ELF-1 (cell line): ENCODE measurements around the gene DAPP1.
"Not testable (repeated sequence)": the region's sequence is repeated elsewhere in the genome, so short reads cannot be mapped to it uniquely, and the experiment has no call there.

ENCODE experiments used
- DNase-seq: peaks from one replicate; pipeline ENCODE4 v3.0.0-alpha.2; 2016; ENCODE audit warnings: low read depth, low spot score

DAPP1 gene, protein sequence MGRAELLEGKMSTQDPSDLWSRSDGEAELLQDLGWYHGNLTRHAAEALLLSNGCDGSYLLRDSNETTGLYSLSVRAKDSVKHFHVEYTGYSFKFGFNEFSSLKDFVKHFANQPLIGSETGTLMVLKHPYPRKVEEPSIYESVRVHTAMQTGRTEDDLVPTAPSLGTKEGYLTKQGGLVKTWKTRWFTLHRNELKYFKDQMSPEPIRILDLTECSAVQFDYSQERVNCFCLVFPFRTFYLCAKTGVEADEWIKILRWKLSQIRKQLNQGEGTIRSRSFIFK

GRCh38 chr4:99816545-99817308, at the start of gene DAPP1:
TSS of gene DAPP1 (plus strand) at chr4:99816827. CDS start at chr4:99816914, 87 bp downstream.
- peak; percentile 42 for DNase-seq

DNA sequence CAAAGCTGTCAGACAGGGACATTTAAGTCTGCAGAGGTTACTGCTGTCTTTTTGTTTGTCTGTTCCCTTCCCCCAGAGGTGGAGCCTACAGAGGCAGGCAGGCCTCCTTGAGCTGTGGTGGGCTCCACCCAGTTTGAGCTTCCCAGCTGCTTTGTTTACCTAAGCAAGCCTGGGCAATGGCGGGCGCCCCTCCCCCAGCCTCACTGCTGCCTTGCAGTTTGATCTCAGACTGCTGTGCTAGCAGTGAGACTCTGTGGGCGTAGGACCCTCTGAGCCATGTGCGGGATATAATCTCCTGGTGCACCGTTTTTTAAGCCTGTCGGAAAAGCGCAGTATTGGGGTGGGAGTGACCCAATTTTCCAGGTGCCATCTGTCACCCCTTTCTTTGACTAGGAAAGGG, 45.8 kb upstream of the DAPP1 start:
- not testable (repeated sequence) for DNase-seq

- DNase-seq, result no peak
Measured at GRCh38 chr4:99783940-99784339, 32.7 kb upstream of the DAPP1 start.

DNA sequence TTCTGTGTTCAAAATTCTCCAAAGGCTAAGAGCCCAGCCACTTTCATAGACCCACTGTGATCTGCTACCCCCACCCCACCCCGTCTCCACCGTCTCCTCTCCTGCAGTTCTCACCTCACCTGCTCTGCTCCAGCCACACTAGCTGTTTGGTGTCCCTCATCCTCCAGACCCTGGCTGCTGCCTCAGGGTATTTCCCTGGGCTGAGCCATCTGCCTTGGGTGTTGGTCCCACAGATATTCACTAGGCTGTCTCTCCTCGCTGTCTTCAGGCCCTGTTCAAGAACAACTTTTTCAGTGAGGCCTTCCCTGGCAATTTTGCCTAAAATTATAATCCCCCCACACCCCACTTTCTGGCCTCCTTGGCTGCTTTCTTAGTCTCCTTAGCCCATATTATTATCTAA, 31.8 kb upstream of the DAPP1 start:
- no peak for DNase-seq

DNA sequence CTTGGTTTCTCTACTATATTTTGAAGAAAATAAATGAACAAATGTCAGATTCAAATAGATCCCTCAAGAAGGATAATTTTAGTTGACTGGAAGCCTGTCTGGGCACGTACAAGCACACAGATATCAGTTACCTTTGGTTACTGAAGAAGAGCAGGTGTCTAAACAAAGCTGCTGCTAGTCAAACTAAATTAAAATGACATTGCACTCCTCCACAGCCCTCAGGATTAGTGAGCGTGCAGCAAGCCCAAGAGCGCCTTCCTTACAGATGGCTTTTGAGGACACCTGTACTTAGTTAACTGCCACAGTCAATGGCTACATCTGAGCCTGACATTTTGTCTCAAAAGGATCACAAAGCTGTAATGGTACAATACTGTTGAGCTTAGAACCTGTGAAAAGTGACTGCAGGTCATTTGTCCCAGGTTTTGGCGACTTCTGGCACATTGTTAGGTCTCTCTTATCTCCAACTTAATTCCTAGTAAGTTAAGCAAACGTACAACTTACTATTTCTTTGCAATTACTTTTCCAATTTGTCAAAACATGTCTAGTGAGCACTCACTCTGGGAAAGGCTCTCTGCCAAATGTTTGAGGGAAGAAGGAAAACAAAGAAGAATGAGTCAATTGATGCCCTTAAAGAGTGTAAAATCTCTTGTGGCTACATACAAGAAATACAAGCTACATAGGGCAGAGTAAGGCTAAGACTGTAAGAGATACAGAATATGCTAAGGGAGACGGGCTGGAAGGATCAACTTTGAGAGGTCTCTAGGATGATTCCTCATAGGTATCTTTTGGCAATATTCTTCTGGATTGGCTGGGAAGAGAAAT, 25.6 kb upstream of the DAPP1 start:
- no peak for DNase-seq

DNA sequence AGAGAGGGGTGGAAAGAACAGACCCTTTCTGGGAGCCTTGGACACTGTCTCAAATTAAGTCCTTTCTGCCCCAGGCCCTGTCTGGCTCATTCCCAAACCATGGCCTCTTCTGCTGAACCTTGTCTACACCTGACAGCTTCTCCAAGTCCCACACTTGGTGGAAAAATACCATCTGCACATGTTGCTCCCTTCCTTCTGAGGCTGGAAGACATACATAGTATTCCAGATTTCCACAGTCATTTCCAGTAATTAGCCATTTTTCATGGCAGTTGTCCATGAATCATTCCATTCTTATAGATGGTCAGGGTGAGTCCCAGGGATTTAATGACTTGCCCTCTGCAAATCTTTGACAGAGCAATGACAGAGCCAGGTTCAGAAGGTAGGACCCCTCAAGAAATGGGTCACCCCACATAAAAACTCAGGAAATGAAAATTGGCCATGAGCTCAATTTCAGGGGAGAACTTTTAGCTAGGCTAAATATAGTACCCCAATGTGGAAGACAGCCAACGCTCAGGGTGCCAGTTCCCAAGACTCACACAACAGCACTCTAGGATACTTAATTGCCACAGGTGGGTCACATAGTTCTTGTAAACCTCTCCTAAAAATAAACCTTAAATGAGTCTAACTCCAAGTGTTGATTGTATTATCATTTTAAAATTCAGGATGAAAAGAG, 16.2 kb upstream of the DAPP1 start:
- no peak for DNase-seq

- DNase-seq, result no peak
Measured at GRCh38 chr4:99801005-99801699, 15.5 kb upstream of the DAPP1 start.

DNA sequence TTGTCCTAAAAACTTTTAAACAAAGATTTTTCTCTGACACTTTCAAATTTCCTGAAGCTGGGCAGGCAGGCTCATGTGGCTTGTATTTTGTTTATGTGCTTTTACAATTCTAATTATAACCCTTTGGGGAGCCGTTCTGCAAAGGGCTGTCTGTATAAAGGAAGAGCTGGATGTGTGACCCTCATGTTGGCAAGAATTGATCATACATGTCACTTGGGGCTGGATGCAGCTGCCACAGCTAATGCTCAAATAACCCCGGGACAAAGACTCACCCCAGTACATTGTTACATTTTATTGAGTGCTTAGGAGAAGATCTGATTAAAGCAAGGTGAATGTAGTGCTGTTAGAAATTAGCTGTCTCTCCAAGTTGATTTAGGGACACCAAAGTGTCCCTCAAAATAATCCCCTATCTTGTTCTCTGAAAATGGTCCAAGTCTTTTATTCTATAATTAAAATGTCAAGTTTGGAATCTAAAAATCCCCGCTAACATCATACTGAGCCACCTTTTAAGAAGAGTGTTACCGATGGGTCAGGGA, 13.0 kb upstream of the DAPP1 start:
- no peak for DNase-seq

DNA sequence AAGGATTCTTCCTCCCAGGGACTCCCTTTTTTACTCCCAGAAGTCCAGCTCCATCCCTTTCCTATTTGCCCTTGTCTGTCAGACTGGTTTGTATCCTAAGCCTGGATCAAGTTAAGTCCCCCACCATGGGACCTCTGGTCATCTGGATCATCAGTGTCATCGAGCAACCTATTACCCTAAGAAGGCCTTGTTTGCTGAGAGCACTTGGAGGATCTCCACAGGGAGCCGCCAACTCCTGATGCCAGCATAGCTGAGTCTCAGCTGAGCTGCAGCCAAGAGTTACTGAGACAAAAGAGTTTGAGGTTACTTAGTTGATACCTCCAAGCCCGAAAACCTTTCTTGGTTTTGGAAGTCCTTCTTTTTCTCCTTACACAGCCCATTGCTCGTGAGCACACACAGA, 10.1 kb upstream of the DAPP1 start:
- no peak for DNase-seq

DNA sequence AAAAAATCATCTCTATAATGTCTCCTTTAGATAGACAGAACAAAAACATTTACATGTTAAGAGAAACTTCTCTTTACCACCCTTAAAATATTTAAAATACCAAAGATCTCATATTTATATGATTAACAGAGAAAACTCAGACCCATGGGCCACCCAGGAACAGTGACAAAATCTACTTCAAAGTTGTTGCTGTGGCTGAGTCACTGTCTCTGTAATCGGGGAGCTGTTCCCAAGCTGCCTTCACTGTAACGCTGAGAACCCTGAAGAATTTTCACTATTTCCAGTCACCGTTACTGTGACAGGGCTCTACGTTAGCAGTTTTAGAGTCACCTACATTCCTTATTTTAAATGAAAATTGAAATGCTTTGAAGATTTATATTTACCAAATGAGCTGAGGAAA, 9.0 kb upstream of the DAPP1 start:
- no peak for DNase-seq

- DNase-seq, result peak; percentile 79
Measured at GRCh38 chr4:99808260-99808857, 8.3 kb upstream of the DAPP1 start.

DNA sequence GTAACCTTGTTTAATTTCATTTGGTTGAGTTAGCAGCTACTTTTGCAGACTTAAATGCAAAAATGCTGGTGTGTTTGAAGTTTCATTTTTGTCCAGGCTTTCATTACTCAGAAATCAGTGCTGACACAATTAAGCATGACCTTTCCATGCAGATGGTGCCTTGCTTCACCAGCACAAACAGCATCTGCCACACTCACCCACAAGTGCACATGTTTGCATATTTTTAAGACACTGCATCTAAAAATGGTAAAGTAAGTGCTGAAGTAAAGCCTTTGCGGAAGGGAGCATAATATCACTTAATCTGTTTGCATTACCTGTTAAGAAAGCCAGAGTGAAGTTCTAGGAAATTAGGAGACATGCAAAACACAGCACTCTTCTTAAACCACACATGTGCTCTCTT, 7.3 kb upstream of the DAPP1 start:
- no peak for DNase-seq

DNA sequence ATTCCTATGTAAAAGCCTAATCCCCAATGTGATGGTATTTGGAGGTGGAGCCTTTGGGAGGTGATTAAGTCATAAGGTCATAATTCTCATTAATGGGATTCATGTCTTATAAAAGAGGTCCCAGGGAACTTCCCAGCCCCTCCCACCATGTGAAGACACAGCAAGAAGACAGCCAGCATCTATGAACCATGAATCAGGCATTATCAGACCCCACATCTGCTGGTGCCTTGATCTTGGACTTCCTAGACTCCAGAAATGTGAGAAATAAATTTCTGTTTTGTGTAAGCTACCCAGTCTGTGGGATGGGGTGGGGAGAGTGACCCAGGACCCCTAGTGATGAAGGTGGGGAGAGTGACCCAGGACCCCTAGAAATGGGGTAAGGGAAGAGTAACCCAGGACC, 6.1 kb upstream of the DAPP1 start:
- no peak for DNase-seq

GRCh38 chr4:99811117-99811516, 5.5 kb upstream of the DAPP1 start:
- DNase-seq, result no peak

GRCh38 chr4:99811850-99812249, 4.8 kb upstream of the DAPP1 start:
- no peak for DNase-seq

GRCh38 chr4:99815597-99816011, 1.0 kb upstream of the DAPP1 start:
- no peak for DNase-seq

DNA sequence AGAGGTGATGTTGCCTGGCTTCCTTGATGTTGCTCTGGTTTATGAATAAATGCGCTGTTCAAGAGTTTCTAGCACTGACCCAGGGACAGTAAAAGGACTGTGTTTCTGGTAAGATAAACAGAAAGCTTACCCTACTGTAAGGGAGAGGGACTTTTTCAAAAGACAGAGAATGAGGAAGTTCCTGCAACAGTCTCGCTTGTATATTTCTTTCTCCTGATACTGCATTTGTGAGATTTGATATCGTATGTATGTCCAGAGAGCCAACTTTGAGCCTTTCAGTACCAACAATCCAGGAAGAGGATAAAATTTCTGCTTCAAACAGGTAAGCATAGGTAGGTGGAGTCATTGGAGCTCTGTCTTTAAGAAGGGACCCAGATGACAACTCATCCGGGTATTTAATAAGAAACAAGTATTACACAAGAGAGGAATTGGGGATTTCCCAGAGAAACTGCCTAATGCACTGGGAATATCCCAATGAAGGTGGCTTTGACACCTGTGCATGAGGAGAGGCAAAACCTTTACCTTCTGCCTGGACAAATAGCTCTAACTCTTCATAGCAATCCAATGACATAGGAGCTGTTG, 773 bp downstream of the DAPP1 start:
- no peak for DNase-seq

DNA sequence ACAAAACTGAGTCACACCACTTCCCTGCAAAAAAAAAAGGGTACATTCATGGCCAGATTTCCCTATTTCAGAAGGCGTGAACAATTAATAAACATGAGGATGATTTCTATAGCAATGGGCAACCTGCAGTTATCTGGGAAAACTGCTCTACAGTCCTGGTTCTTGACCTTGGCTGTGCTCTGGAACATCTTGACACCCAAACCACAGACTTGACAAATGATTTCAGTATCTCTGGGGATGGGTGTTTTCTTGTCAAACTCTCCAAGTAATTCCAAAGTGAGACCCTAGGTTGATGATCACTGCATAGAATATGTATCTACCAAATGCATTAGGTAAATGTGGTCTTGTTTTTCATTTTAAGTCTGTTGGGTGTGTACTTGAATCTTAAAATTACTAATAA, 2.0 kb downstream of the DAPP1 start:
- no peak for DNase-seq

- no peak for DNase-seq
Measured at GRCh38 chr4:99821918-99822503, 5.4 kb downstream of the DAPP1 start.

GRCh38 chr4:99822734-99823133, 6.1 kb downstream of the DAPP1 start:
- no peak for DNase-seq
